A549 (cell line): ENCODE data around the gene NDUFAF5. TPM values are rescaled to one million over a fixed set of nuclear protein-coding genes. Genes with fewer than 3 reads are reported as not detected.

Experiments
- ATAC-seq, 2 experiments: fragments of 200-7000 bp in 1 of 2; fragments of >200 bp in 1 of 2; cut with Nextera tagmentation in 1 of 2; cut with Tn5 transposase in 1 of 2; 3 replicates each; pipeline versions ENCODE4 v1.8.0 to v1.9.1; 2018 to 2020; ENCODE audit warnings: mild to moderate bottlenecking in 1 of 2, moderate library complexity in 1 of 2
- CTCF ChIA-PET: fragments of 300-600 bp; sonication (Branson Sonifier 250); formaldehyde crosslinking; extraction: SDS; loops from one replicate; lab custom pipeline; 2021; ENCODE audit warnings: antibody characterized with exemption, inconsistent platforms; lab: Yijun Ruan, JAX
- POLR2A ChIA-PET: fragments of 350-600 bp; formaldehyde crosslinking; extraction: SDS; loops from one replicate; lab custom pipeline; 2021; ENCODE audit warnings: antibody characterized with exemption, inconsistent platforms; lab: Yijun Ruan, JAX
- DNase-seq, 2 experiments: peaks; one replicate each; pipeline versions ENCODE4 v3.0.0 to v3.0.0-alpha.2; 2011 to 2016; ENCODE audit warnings: low read depth in 1 of 2, low spot score in 1 of 2
- FAIRE-seq: peaks from 2 replicates; lab custom pipeline; 2011; peaks lifted over from hg19 to GRCh38; lab: Jason Lieb, UNC
- H3K27ac ChIP-seq, 2 experiments: fragments of >200 bp; sonication (Bioruptor Twin); formaldehyde crosslinking; 3 replicates each; pipeline ENCODE4 v1.5.1; 2016 to 2017
- H3K4me1 ChIP-seq: fragments of >200 bp; sonication (Bioruptor Twin); formaldehyde crosslinking; 3 replicates; pipeline ENCODE4 v1.6.1; 2016
- H3K4me2 ChIP-seq: fragments of >200 bp; sonication (Bioruptor Twin); formaldehyde crosslinking; 3 replicates; pipeline ENCODE4 v1.6.1; 2016
- H3K4me3 ChIP-seq: fragments of >200 bp; sonication (Bioruptor Twin); formaldehyde crosslinking; 3 replicates; pipeline ENCODE4 v1.5.1; 2016
- H3K9me3 ChIP-seq: fragments of >200 bp; sonication (Bioruptor Twin); formaldehyde crosslinking; 3 replicates; pipeline ENCODE4 v1.6.1; 2016
- CBX2 ChIP-seq: fragments of 200-600 bp; sonication (generic); IDR thresholded peaks from 2 replicates; pipeline ENCODE4 v1.6.1; 2016; ENCODE audit warnings: low read depth, mild to moderate bottlenecking, borderline replicate concordance
- CBX8 ChIP-seq: fragments of 200-600 bp; sonication (generic); IDR thresholded peaks from 2 replicates; pipeline ENCODE4 v1.6.1; 2016
- EHF ChIP-seq: fragments of 250-450 bp; sonication (Bioruptor Pico); IDR thresholded peaks from 2 replicates; pipeline ENCODE4 v1.5.0; 2020; ENCODE audit warnings: mild to moderate bottlenecking
- EP300 ChIP-seq, 2 experiments: fragments of >200 bp; sonication (Bioruptor Twin); formaldehyde crosslinking; IDR thresholded peaks; 2 replicates in 1 of 2; 3 replicates in 1 of 2; pipeline ENCODE4 v1.6.1; 2016 to 2017
- FOSB ChIP-seq: fragments of 250-450 bp; sonication (Bioruptor Pico); IDR thresholded peaks from 2 replicates; pipeline ENCODE4 v1.5.0; 2020; ENCODE audit warnings: mild to moderate bottlenecking, moderate library complexity
- FOXS1 ChIP-seq: fragments of 250-450 bp; sonication (Bioruptor Pico); IDR thresholded peaks from 2 replicates; pipeline ENCODE4 v1.5.0; 2020; ENCODE audit warnings: mild to moderate bottlenecking, moderate library complexity
- HMGXB4 ChIP-seq: fragments of 250-450 bp; sonication (Bioruptor Pico); IDR thresholded peaks from 2 replicates; pipeline ENCODE4 v1.5.0; 2021; ENCODE audit warnings: mild to moderate bottlenecking, moderate library complexity, borderline replicate concordance
- KDM5A ChIP-seq: fragments of 200-600 bp; sonication (generic); IDR thresholded peaks from 2 replicates; pipeline ENCODE4 v1.6.1; 2016; ENCODE audit warnings: antibody characterized with exemption, mild to moderate bottlenecking
- MAZ ChIP-seq: fragments of 150-350 bp; IDR thresholded peaks from 2 replicates; pipeline ENCODE4 v1.6.1; 2014; ENCODE audit warnings: antibody characterized with exemption, low read depth, low read length, borderline replicate concordance
- NFE2L2 ChIP-seq: fragments of 150-350 bp; conservative IDR thresholded peaks from 2 replicates; pipeline ENCODE4 v1.6.1; 2014; ENCODE audit warnings: low read length
- NPAS2 ChIP-seq: fragments of 250-450 bp; sonication (Bioruptor Pico); IDR thresholded peaks from 2 replicates; pipeline ENCODE4 v1.8.0; 2022; ENCODE audit warnings: mild to moderate bottlenecking, moderate library complexity, borderline replicate concordance
- NR3C1 ChIP-seq: fragments of >200 bp; sonication (Bioruptor Twin); formaldehyde crosslinking; IDR thresholded peaks from 3 replicates; pipeline ENCODE4 v1.6.1; 2017
- RARB ChIP-seq: fragments of 250-450 bp; sonication (Bioruptor Pico); IDR thresholded peaks from 2 replicates; pipeline ENCODE4 v1.8.0; 2021; ENCODE audit warnings: mild to moderate bottlenecking, moderate library complexity
- RCOR1 ChIP-seq: fragments of 150-350 bp; IDR thresholded peaks from 2 replicates; pipeline ENCODE4 v1.6.1; 2014; ENCODE audit warnings: antibody characterized with exemption, low read length, low read depth
- RNF2 ChIP-seq: fragments of 200-600 bp; sonication (generic); IDR thresholded peaks from 2 replicates; pipeline ENCODE4 v1.6.1; 2016; ENCODE audit warnings: low read depth, mild to moderate bottlenecking, antibody characterized with exemption, moderate library complexity, borderline replicate concordance
- SMC3 ChIP-seq: fragments of >200 bp; sonication (Bioruptor Twin); formaldehyde crosslinking; IDR thresholded peaks from 3 replicates; pipeline ENCODE4 v1.6.1; 2018; ENCODE audit warnings: inconsistent platforms
- TP53 ChIP-seq: fragments of 250-450 bp; sonication (Bioruptor Pico); IDR thresholded peaks from 2 replicates; pipeline ENCODE4 v1.5.0; 2021; ENCODE audit warnings: mild to moderate bottlenecking, moderate library complexity
- ZC3H11A ChIP-seq: fragments of 450-650 bp; IDR thresholded peaks from 2 replicates; pipeline ENCODE4 v1.6.1; 2014; ENCODE audit warnings: antibody characterized with exemption, mild to moderate bottlenecking
- ZSCAN20 ChIP-seq: fragments of 250-450 bp; sonication (Bioruptor Pico); IDR thresholded peaks from 2 replicates; pipeline ENCODE4 v1.8.0; 2022; ENCODE audit warnings: mild to moderate bottlenecking, moderate library complexity
- WGBS: methylation state at CpG from one replicate; pipeline ENCODE4 v1.1.6; 2017; ENCODE audit errors: missing lambda C conversion rate; 5-methylcytosine and 5-hydroxymethylcytosine counted together
- polyA plus RNA-seq, 4 experiments: library from polyadenylated mRNA; depleted of rRNA in 3 of 4; stranded (reverse); fragments of >200 nt; fragmentation: RNase III in 1 of 4; extraction: RNeasy Plus Mini Kit Qiagen cat#74134 plus additional on column Dnase treatment in 1 of 4; gene quantifications; 2 replicates in 3 of 4; 3 replicates in 1 of 4; pipeline ENCODE4 v1.2.3, GENCODE V29; 2011 to 2017
- TF ChIP-seq, protein P1 (sequence below): IDR thresholded peaks from 2 replicates; pipeline ENCODE4 v1.6.1; 2012
- TF ChIP-seq, protein P2 (sequence below): fragments of >200 bp; sonication (Bioruptor Twin); formaldehyde crosslinking; IDR thresholded peaks from 3 replicates; pipeline ENCODE4 v1.5.1; 2016
- TF ChIP-seq, protein P3 (sequence below): fragments of 250-450 bp; sonication (Bioruptor Pico); IDR thresholded peaks from 2 replicates; pipeline ENCODE4 v1.5.0; 2020; ENCODE audit warnings: low read depth, mild to moderate bottlenecking, moderate library complexity
- TF ChIP-seq, protein P4 (sequence below): fragments of 450-650 bp; IDR thresholded peaks from 2 replicates; pipeline ENCODE4 v1.6.1; 2014; ENCODE audit warnings: antibody characterized with exemption

The NDUFAF5 gene
- polyA plus RNA-seq, 2 of the 4 experiments (the other 2 are of a cell fraction), result 29.2 to 53.5 TPM

DNA sequence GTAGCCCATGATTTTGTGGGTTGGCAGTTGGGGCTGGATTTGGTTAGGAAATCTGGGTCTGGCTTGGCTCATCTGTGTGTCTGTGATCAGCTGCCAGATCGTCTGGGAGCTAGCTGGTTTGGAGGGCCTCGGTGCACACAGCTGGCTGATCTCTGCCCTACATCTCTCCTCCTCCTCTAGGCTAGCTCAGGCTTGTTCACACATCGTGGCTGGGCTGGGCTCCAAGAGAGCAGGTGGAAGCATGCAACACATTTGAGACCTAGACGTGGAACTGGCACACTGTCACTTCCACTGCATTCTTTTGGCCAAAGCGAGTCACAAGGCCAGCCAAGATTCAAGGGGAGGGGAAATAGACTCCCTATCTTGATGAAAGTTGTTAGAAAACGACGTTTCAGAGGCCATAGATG, 15.9 kb downstream of the NDUFAF5 start:
- peaks cover 8% of the 10 kb centered on the region for H3K4me1 ChIP-seq
- peak; percentile 53 to 73; a peak in 5 of 6 replicates for ATAC-seq
- peak overlapping the region; percentile 28; the same call in 2 of the 3 replicates for H3K4me2 ChIP-seq
- TF ChIP-seq MAZ (no peak), ZSCAN20 (no peak), CBX2 (no peak), EHF (CRISPR knock-in tag) (no peak), NPAS2 (no peak), EP300 (IDR thresholded peaks at IDR 0.05) (no peak), RNF2 (no peak), SMC3 (no peak), RARB (CRISPR knock-in tag) (no peak), FOSB (CRISPR knock-in tag) (no peak), HMGXB4 (no peak), KDM5A (no peak)
- TF ChIP-seq, protein P1, sequence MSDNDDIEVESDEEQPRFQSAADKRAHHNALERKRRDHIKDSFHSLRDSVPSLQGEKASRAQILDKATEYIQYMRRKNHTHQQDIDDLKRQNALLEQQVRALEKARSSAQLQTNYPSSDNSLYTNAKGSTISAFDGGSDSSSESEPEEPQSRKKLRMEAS, result no peak
- peak; percentile 80 for FAIRE-seq
- DNase-seq, result peak in 1 of 2 experiments; percentile 47
- WGBS, result 52% methylated on average over 7 of the region's 7 CpGs
- H3K9me3 ChIP-seq, result no peaks in the 10 kb centered on the region
- no peak overlapping the region for H3K4me3 ChIP-seq
- CTCF ChIA-PET, result interaction anchor here (0.8 to 2.0 kb wide), 3 partner anchors 8 to 15 kb away, joined by 3 to 8 read pairs (median 3); no protein-coding TSS in a partner anchor
- peak overlapping the region; percentile 31 to 58; a peak in 5 of 6 replicates for H3K27ac ChIP-seq
- POLR2A ChIA-PET, result interaction anchor here (1.6 kb wide), 1 partner anchor 16 kb away, joined by 7 read pairs; the partner anchor contains the start of genes ESF1 and NDUFAF5

DNA sequence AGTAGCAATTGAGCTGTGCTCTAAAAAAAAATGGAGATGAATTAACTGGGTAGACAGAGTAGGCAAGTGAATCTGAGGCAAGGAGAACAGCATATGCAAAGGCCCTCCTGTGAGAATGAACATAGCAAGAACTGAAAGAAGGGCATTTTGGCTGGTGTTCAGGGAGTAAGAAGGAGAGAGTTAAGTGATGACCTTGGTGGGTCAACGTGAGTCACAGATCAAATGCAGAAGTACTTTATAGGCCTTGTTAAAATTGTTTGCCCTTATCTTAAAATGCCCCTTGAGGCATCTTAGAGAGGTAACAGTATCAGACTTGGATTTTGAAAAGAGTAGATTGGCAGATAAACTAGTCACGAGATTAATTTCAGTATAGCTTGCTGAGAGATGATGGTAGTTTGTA, 24.5 kb downstream of the NDUFAF5 start:
- Histone ChIP-seq H3K9me3 (no peaks in the 10 kb centered on the region), H3K4me1 (no peaks in the 10 kb centered on the region), H3K4me2 (no peak overlapping the region), H3K4me3 (no peak overlapping the region), H3K27ac (no peak overlapping the region)
- ATAC-seq, result no peak
- TF ChIP-seq, protein P2, sequence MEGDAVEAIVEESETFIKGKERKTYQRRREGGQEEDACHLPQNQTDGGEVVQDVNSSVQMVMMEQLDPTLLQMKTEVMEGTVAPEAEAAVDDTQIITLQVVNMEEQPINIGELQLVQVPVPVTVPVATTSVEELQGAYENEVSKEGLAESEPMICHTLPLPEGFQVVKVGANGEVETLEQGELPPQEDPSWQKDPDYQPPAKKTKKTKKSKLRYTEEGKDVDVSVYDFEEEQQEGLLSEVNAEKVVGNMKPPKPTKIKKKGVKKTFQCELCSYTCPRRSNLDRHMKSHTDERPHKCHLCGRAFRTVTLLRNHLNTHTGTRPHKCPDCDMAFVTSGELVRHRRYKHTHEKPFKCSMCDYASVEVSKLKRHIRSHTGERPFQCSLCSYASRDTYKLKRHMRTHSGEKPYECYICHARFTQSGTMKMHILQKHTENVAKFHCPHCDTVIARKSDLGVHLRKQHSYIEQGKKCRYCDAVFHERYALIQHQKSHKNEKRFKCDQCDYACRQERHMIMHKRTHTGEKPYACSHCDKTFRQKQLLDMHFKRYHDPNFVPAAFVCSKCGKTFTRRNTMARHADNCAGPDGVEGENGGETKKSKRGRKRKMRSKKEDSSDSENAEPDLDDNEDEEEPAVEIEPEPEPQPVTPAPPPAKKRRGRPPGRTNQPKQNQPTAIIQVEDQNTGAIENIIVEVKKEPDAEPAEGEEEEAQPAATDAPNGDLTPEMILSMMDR, result no peak
- no peak for TF ChIP-seq TP53 (CRISPR knock-in tag)
- no peak for TF ChIP-seq CBX8
- DNase-seq, result no peak
- 93% methylated on average over 2 of the region's 2 CpGs for WGBS
- FAIRE-seq, result no peak
- ChIA-PET CTCF (interaction anchor here (0.7 to 2.5 kb wide), 4 partner anchors 9 to 26 kb away, joined by 3 to 13 read pairs (median 4); no protein-coding TSS in a partner anchor), POLR2A (no interaction called here)

GRCh38 chr20:13809855-13810254, 25.0 kb downstream of the NDUFAF5 start:
- ChIA-PET POLR2A (no interaction called here), CTCF (interaction anchor here (0.9 kb wide), 1 partner anchor 10 kb away, joined by 3 read pairs; no protein-coding TSS in a partner anchor)
- no peak for ATAC-seq
- Histone ChIP-seq H3K4me1 (no peaks in the 10 kb centered on the region), H3K4me2 (no peak overlapping the region), H3K4me3 (no peak overlapping the region), H3K27ac (no peak overlapping the region), H3K9me3 (no peaks in the 10 kb centered on the region)
- no peak for FAIRE-seq
- no peak for DNase-seq
- TF ChIP-seq NFE2L2, result no peak
- TF ChIP-seq ZSCAN20, result no peak
- TF ChIP-seq ZC3H11A, result no peak
- no peak for TF ChIP-seq MAZ
- no peak for TF ChIP-seq TP53 (CRISPR knock-in tag)
- no peak for TF ChIP-seq RARB (CRISPR knock-in tag)
- TF ChIP-seq NR3C1, result no peak
- TF ChIP-seq RCOR1, result no peak
- TF ChIP-seq, protein P3, sequence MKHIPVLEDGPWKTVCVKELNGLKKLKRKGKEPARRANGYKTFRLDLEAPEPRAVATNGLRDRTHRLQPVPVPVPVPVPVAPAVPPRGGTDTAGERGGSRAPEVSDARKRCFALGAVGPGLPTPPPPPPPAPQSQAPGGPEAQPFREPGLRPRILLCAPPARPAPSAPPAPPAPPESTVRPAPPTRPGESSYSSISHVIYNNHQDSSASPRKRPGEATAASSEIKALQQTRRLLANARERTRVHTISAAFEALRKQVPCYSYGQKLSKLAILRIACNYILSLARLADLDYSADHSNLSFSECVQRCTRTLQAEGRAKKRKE (CRISPR knock-in tag), result no peak
- TF ChIP-seq FOXS1, result no peak
- TF ChIP-seq, protein P4, sequence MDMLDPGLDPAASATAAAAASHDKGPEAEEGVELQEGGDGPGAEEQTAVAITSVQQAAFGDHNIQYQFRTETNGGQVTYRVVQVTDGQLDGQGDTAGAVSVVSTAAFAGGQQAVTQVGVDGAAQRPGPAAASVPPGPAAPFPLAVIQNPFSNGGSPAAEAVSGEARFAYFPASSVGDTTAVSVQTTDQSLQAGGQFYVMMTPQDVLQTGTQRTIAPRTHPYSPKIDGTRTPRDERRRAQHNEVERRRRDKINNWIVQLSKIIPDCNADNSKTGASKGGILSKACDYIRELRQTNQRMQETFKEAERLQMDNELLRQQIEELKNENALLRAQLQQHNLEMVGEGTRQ, result no peak
- WGBS, result 92% methylated on average over 3 of the region's 3 CpGs
